ENCODE measurements around the gene IQGAP2.
"Not testable (repeated sequence)": the region's sequence is repeated elsewhere in the genome, so short reads cannot be mapped to it uniquely, and the experiment has no call there.

The IQGAP2 gene

DNA sequence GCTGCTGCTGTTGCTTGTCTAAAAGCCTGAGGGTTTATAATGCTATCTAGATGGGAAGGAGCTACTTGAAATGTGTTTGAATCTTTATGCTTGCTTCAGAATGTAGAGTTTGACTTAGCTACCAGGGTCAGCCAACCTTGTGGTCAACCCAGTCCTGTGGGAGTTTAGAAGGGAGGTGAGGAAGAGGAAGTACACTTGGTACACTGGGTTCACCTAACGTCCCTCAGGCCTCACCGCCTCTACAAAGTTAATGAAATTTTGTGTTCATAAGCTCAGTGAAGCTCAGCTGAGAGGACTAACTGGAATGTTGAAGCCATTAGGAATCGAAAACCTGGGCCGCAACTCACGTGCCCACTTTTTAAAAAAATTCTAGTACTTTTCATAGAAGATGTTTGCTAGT lies 10.7 kb downstream of the IQGAP2 start:
- DNase-seq (ENCODE audit: low read depth): no peak

DNA sequence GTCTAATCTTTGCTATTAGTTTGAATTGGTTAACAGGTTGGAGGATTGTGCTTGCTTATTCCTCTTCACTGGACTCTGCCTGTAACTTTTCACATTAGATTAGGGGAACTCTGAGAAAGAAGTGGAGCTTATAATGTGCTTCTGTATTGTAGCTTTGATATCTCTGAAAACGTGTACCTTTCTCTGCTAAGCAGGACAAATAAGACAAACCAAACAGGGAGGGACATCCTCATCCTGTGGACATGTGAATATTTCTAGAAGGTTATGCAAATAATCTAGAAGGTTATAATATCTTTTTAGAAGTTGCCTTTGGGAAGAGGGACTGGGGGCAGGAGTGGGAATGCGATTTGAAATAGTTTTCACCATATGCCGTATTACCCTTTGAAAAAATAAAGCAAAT lies 11.7 kb downstream of the IQGAP2 start:
- no peak for DNase-seq (ENCODE audit: low read depth)

DNA sequence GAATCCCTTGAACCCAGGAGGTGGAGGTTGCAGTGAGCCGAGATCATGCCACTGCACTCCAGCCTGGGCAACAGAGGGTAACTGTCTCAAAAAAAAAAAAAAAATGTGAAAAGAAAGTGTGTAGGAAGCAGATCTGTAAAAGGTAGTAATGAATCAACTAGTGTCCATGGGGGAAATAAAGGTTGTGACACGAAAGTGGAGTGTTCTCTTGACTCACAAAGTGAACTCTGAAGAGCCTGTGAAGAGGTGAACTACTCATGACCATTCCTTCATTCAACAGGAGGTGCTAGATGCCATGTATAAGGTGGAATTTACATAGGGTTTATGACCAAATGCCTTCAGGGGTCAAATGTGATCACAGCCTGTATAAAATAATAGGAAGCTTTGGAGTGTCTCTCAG lies 12.8 kb downstream of the IQGAP2 start:
- DNase-seq (ENCODE audit: low read depth): no peak

DNA sequence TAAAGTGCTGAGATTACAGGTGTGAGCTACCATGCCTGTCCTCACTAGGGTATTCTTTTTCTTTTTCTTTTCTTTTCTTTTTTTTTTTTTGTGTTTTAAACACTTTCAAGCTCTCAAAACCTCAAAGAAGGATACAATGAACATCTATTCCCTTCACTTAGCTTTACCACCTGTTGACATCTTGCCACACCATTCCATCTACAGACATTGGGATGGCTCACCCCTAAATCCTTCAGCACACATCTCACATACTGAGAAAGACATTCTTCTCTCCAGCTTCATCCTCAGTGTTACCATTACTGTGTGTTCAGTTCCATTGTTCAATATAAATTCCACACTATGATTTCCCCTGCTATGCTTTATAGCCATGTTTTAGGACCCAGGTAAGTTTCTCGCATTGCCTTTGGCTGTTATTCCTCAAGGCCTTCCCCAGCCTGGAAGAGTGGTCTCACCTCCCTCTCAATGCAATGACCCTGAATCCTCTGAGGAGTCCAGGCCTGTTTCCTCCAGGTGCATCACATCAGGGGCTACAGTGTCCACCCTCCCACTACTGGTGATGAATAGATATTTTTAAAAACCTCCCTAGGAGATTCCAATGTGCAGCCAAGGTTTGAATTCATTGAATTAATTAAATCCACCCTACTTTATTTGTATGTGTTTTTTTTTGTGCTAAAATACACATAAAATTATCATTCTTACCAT lies 16.7 kb downstream of the IQGAP2 start:
- DNase-seq (ENCODE audit: low read depth): no peak

DNA sequence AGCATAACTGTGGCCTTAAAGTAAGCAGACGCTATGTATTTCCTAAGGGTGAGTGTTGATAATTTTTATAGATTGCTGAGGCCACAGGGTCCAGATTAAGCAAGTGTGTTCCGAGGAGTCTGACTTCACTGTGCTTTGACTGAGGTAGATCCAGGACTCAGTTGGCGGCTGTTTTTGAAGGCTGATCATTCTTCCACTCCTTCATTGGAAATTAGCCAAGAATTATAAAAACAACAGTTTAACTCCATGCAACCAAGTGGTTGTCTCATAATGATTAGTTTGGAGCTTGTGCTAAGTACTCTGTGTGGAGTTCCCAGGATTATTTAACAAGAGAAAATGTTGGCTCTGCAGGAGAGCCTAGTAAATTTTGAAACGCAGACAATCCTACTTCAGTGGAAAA lies 19.1 kb downstream of the IQGAP2 start:
- DNase-seq (ENCODE audit: low read depth): no peak

DNA sequence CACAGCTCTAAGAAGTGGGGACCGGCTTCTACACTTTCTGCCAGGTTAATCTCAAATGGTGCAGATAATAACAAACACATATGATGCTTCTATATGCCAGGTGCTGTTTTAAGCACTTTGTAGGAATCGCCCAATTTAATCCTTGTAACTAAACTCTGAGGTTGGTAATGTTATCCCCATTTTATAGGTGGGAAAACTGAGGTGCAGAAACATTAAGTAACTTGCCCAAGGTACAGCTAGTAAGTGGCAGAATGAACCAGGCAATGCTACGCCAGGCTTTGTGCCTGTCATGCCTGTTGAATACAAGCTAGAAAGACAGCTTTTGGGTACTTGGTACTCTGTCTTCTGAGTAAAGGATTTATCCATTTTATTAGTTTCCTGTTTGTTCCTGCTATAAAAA lies 19.7 kb downstream of the IQGAP2 start:
- DNase-seq (ENCODE audit: low read depth): no peak

DNA sequence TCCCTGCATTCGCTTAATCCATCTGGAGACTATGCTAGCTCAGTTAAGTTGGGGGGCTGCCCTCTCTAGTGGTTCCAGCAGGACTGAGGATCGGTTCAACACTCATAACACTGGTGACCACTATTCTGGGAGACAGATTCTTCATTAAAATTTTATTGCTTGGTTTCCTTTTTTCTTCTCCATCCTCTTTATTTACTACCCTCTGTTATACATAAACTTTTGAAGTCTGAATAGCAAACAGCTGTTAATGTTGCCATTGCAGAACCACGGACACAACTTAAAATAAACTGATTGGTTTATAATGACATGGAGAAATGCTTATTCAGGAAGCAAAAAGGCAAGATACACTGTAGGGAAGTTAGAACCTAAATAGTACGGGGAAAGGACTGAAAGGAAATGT lies 22.1 kb downstream of the IQGAP2 start:
- DNase-seq (ENCODE audit: low read depth): no peak

DNA sequence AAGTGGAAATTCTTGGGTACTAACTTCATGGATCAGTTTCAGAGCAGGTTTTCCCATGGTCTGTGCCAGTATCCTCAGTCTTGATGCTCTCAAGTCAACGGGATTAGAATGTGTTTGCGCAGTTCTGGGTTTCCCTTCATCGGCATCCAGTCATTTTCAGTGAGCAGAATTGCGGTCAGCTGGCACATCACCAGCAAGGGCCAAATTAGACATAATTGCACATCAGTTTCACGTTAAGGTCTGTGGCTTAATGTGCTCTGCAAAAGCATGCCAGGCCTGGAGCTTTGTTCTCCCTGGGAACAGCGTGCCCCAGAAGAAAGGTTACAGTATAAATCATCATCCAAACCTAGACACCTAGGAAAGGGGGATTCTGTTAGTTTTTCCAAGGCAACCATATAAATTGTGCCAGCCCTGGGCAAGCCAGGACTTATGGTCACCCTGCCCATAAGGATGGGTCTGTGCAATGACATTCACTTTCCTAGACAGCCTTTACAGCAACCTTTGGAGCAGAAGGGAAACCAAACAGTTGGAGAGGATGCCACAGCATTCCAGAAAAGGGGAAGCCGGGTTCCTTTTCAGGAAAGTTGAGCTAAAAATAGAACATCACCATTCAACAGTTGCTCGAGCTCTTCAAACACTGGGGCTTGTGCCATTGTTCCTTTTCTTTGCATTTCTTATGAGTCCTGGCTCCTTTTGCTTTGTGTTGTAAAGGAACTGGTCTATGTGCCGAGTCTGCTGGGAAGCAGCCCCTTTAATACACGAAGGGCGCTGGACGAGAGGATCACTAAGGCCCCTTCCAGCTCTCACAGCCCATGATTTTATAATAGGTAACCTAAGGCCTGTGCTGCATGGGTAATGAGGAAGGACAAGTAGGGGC lies 23.1 kb downstream of the IQGAP2 start:
- DNase-seq (ENCODE audit: low read depth): no peak

DNA sequence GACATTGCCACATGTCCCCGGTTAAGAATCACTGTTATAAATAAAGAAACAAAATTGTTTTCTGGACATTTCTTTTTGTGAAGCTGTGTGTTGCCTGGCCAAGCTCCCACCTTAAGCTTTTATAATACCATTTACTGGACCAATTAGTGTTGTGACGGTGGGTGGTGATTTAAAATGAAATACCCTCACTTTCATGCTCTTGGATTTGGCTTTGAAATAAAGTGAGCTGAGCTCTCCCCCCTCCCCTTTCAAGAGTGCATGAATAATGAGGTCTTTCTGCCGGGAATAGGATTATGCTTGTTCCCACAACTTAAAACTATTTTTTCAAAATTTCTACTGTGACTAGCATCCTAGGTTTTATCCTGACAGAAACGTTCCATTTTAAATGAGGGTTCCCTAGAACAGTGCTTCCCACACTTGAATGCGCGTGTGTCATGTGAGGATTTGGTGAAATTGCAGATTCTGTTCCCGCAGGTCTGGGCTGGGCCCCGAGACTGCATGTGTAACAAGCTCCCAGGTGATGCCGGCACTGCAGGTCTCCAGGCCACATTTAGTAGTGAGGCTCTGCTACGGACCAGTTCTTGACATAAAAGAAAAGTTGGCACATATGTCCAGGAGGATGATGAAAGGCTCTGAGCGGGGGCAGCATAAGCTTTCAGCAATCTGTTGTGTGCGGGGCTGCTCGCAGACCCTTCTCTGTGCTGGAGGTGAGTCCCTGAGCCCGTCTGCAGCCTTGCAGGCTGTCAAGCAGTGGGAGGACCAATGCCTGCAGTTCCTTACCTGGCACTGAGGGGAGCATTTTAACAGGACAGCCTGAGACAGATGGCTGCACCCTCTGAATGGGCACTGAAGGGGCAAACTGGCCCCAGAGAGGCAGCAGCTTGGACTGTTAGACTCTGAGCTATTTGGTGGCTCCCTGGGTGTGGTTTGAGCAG lies 24.4 kb downstream of the IQGAP2 start:
- DNase-seq (ENCODE audit: low read depth): no peak

DNA sequence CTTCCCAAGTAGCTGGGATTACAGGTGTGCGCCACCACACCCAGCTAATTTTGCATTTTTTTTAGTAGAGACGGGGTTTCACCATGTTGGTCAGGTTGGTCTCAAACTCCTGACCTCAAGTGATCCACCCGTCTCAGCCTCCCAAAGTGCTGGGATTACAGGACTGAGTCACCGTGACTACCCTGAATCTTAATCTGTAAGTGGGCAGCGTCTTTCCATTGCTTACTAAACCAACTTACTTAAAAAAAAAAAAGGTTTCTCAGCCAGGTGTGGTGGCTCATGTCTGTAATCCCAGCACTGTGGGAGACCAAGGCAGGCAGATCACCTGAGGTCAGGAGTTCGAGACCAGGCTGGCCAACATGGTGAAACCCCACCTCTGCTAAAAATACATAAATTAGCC lies 25.5 kb downstream of the IQGAP2 start:
- DNase-seq (ENCODE audit: low read depth): not testable (repeated sequence)

DNA sequence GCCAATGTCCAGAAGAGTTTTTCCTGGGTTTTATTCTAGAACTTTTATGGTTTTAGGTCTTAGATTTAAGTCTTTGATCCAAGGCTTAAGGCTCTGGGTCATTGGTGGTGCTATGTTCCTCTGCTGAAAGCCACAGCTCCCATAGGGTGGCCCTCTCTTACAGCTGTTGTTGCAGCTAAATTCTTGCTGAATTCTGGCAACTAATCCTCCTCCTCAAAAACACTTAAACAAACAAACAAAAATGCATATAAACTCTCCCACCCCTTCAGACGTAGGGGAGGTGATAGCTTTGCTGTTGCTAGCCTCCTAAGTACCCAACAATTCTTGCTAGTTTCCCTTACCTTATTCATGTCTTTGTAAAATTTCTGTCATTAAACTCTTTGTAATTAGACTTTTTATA lies 30.2 kb downstream of the IQGAP2 start:
- no peak for DNase-seq (ENCODE audit: low read depth)

DNA sequence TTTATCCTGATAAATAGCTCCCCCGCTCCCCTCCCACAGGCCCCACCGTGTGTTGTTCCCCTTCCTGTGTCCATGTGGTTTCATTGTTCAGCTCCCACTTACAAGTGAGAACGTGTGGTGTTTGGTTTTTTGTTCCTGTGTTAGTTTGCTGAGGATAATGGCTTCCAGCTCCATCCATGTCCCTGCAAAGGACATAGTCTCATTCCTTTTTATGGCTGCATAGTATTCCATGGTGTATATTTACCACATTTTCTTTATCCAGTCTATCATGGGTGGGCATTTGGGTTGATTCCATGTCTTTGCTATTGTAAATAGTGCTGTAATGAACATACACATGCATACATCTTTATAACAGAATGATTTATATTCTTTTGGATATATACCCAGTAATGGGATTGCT lies 34.4 kb downstream of the IQGAP2 start:
- not testable (repeated sequence) for DNase-seq (ENCODE audit: low read depth)

DNA sequence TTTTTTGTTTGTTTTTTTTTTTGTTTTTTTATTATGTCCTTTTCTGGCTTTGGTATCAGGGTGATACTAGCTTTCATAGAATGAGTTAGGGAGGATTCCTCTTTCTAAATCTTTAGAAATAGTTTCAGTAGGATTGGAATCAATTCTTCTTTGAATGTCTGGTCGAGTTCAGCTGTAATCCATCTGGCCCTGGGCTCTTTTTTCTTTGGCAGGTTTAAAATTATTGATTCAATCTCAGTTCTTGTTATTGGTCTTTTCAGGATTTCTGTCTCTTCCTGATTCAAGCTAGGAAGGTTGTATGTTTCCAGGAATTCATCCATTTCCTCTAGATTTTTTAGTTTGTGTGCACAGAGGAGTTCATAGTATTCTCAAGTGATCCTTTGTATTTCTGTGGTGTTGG lies 34.9 kb downstream of the IQGAP2 start:
- no peak for DNase-seq (ENCODE audit: low read depth)

DNA sequence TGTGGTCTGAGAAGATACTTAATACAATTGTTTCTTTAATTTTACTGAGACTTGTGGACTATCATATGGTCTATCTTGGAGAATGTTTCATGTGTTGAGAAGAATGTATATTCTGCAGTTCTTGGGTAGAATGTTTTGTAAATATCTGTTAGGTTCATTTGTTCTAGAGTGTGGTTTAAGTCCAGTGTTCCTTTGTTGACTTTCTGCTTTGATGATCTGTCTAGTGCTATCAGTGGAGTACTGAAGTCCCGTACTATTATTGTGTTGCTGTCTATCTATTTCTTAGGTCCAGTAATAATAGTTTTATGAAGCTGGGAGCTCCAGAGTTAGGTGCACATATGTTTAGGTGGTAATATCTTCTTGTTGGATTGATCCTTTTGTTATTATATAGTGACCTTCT lies 36.1 kb downstream of the IQGAP2 start:
- no peak for DNase-seq (ENCODE audit: low read depth)

DNA sequence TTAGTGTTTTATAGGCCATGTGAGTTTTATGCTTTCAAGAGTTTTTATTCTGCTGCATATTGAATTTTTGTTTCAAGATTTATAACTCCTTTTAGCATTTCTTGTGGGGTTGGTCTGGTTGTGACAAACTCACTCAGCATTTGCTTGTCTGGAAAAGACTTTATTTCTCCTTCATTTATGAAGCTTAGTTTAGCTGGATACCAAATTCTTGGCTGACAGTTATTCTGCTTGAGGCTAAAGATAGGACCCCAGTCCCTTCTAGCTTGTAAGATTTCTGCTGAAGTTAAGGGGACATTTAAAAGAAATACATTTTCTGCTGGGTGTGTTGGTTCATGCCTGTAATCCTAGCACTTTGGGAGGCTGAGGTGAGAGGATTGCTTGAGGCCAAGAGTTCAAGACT lies 36.8 kb downstream of the IQGAP2 start:
- DNase-seq (ENCODE audit: low read depth): no peak

DNA sequence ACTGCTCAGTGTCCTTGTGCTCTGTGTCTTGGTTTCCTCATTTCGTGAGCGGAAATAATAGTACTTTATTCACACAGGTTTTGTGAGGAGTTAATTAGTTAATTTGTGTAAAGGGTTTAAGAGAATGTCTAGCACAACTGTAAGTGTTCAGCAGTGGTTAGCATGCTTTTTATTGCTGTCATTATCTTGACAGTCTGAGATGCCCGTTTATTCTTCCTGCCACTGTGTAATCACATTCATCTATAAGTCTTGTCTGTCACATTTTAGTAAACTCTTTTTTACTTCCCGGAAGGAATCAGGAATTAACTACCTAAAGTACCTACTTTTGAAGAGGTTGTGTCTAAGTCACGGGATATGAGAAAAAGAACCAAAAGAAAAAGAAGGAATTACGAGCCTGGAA lies 38.0 kb downstream of the IQGAP2 start:
- no peak for DNase-seq (ENCODE audit: low read depth)

DNA sequence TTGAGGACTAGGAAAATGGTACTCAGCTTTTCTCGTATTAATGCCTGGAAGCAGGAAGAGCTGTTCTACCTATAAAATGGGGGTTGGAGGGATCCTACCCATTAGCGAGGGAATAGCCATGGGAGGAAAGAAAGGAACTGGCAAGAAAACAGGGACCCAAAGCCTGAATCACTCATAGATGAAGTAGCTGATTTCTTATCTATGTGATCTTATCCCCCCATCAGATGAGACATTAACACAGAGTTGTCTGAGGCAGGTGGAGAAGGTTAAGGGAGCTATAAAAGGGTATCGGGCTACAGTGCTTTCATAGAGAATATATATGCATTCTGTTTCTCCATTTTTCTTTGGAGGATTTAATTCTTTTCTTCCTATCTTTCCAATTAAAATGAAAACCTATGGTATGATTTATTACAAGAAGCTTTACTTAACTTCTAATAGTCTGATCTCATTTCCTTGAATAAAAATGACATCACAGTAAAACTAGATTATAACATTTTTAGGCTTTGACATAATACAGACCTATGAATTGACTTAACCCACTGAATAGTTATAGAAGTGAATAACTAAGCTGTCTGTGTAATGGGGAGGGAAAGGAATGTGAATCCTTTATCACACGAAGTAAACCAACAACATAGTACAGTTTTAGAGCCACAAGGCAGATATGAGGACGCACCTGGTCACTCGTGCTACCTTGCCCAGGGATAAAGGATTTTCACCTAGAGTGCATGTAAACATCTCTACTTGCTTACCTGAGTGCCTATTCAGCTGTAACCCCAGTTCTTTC lies 39.0 kb downstream of the IQGAP2 start:
- DNase-seq (ENCODE audit: low read depth): no peak

DNA sequence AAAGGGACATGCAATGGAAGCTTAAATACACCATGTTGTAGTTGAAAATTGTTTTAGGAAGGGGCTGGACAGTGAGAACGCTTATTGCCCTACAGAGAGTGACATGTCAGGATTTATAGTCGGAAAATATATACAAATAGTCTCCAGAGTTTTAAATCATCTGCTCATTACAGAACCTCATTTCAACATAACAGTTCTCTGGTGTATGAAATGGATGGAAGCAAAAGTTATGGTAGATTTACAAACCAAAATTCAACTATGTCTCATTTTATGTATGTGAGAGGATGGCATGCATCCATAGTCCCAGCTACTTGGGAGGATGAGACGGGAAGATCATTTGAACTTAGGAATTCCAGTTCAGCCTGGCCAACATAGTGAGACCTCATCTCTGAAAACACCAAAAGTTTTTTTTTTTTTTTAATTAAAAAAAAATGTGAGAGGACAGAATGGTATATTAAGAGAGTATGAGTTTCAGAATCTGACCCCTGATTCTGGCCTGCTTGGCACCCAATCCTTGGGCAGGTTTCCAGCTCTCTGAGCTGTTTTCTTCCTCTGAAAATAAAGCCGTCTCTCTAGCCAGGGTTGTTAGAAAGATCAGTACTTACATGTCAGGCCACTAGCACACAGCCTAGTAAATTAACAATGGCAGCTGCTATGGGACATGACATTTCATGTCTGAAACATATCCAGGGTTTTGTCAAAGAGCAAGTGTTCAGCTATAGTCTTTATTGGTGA lies 40.1 kb downstream of the IQGAP2 start:
- DNase-seq (ENCODE audit: low read depth): no peak

DNA sequence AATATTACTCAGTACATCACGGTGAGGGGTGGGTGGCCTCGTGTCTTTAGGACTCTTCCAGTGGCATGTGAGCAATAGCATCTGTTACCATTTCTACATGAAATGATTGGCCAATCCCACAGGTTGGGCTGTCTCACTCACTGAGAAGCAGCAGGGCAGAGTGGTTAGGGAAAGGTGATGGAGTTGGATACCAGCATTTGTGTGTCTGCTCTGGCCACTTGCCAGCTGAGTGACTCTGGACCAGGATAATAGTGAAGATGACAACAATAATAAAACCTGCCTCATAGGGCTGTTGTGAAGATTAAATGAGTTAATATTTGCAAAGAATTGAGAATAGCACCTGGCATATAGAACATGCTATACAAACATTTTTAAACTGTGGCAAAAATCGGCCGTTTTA lies 42.0 kb downstream of the IQGAP2 start:
- no peak for DNase-seq (ENCODE audit: low read depth)

DNA sequence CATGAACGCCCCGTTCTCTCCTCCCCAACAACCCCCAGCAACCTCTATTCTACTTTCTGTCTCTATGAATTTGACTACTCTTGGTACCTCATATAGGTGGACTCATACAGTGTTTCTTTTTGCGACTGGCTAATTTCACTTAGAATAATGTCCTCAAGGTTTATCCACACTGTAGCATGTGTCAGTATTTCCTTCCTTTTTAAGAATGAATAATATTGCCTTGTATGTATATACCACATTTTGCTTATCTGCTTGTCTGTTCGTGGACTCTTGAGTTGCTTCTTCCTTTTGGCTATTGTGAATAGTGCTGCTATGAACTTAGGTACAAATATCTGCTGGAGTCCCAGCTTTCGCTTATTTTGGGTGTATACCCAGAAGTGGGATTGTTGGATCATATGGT lies 42.7 kb downstream of the IQGAP2 start:
- DNase-seq (ENCODE audit: low read depth): no peak

DNA sequence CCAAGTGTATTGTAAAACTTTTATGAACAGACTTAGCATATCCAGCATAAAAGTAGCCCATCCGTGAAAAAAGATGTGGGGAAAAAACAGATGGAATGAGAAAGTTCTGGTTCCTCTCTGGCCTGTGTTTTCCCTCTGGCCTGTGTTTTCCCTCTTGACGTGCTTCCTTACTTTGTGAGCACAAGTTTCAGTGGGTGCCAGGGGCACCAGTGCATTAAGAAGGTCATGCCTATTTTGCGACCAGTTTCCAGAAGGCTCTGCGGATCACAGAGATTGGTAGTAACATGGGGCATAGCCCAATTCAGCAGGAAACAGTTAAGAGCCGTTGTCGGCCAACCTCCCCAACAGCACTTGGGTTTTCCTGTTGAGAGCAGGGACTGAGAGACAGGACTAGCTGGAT lies 43.7 kb downstream of the IQGAP2 start:
- no peak for DNase-seq (ENCODE audit: low read depth)

Data from activated T-helper 9 cell treated with anti-CD3 and anti-CD28 coated beads, Interleukin-2, amount 50 U/mL, for 16 hours (primary cell).